Jurkat, Clone E6-1 (cell line): ENCODE data around the gene IQGAP1.

Experiments used
- DNase-seq: peaks from one replicate; pipeline ENCODE4 v3.0.0-alpha.2; 2011; ENCODE audit warnings: low read depth, low spot score
- H3K4me3 ChIP-seq: 2 replicates; pipeline ENCODE4 v1.5.1; 2011; ENCODE audit warnings: mild to moderate bottlenecking, low read length, control low read depth, moderate library complexity

Gene IQGAP1

DNA sequence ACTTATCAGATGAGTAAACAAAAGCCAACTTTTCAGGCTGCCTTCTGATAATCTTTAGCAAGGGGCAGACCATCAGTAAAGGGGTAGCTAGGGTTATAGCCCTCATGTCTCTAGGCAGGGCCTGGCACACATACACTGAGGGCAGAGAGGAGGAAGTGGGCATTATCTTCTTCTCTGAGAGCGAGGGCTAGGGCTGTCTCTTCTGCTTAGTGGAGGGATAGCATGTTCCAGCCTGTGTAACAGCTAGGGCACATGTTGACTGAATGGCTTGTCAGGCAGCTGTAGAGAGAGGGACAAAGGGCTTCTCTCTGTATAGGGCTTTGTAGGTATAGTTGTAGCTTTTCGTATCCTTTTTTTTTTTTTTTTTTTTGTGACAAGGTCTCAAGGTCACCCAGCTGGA lies 159.5 kb downstream of the IQGAP1 start:
- no peak overlapping the region for H3K4me3 ChIP-seq
- no peak for DNase-seq

DNA sequence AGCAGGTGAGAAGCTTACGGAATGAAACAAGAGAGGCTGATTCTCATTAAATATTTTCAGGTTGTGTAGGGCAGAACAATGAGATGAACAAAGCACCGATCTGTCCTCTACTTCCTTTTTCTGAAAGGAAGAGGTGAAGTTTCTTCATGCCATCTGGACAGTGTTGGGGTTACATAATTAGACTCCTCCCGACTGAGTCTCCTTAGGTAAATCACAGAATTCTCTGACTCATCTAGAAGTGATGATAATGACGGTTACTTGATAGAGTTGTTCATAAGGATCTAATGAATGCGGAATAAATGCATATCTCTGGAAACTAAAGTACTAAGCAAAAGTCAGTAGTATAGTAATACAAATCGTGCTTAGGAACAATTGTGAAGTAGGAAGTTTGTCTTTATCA lies 162.9 kb downstream of the IQGAP1 start:
- DNase-seq, result no peak
- no peak overlapping the region for H3K4me3 ChIP-seq
